Measurements from ENCODE around the gene NUTM2F.

The NUTM2F gene

GRCh38 chr9:94298949-94299599 lies 29.4 kb downstream of the NUTM2F start:
- DNase-seq (ENCODE audit: low spot score) = no peak
- in situ Hi-C loops (cut with MboI; ENCODE audit: low sequenced_read_pairs, unreplicated experiment) = no loop called here
- no peak for TF ChIP-seq CTCF (IDR thresholded peaks at IDR 0.05; ENCODE audit: borderline replicate concordance, control extremely low read depth, extremely low read depth, insufficient read depth, missing control alignments)

GRCh38 chr9:94289691-94290090 lies 38.8 kb downstream of the NUTM2F start:
- in situ Hi-C loops (cut with MboI; ENCODE audit: low sequenced_read_pairs, unreplicated experiment) = no loop called here
- TF ChIP-seq CTCF (IDR thresholded peaks at IDR 0.05; ENCODE audit: borderline replicate concordance, control extremely low read depth, extremely low read depth, insufficient read depth, missing control alignments) = no peak
- DNase-seq (ENCODE audit: low spot score) = no peak

DNA sequence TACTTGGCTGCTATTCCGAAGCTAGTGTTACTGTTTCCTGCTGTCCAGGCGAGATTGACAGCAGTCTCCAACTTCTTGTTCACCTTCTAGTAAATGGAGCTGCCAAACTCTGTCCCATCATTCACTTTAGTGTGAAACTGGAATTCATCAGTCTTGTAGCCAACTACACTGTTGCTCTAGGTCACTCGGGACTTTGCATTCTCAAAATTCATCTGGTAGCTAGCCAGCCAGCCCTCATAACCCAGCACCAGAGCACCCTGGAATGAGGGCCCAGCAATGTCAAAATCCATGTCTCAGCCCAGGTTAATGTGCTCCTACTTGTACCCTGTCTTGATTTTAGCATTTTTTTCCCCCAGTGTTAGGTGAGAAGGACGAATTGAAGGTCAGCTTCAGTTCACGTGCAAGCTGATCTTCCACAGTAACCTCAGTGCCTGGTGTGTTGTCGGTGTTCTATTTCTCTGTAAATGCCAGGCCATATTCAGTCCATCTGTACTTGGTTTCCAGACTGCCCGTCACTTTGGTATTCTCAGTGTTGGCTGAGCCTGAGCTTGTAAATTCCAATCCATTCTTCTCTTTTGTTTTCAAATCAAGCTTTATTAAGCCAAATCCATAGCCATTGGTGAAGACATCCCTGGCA lies 40.4 kb downstream of the NUTM2F start:
- DNase-seq (ENCODE audit: low spot score) = no peak
- TF ChIP-seq CTCF (IDR thresholded peaks at IDR 0.05; ENCODE audit: borderline replicate concordance, control extremely low read depth, extremely low read depth, insufficient read depth, missing control alignments) = no peak
- in situ Hi-C loops (cut with MboI; ENCODE audit: low sequenced_read_pairs, unreplicated experiment) = no loop called here

DNA sequence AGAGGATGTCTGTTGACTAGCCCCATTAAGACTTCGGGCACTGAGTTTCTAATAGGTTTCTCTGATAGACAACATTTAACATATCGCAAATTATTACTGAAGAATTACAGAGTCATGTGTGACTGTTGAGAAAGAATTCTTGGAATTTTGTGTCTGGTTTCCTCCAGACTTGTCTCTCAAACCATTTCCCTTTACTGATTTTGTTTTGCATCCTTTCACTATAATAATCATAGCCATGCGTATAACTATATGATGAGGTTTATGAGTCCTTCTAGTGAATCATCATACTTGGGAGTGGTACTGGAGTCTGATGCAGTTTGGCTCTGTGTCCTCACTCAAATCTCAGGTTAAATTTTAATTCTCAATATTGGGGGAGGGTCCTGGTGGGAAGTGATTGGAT lies 42.3 kb downstream of the NUTM2F start:
- in situ Hi-C loops (cut with MboI; ENCODE audit: low sequenced_read_pairs, unreplicated experiment) = no loop called here
- DNase-seq (ENCODE audit: low spot score) = no peak
- TF ChIP-seq CTCF (IDR thresholded peaks at IDR 0.05; ENCODE audit: borderline replicate concordance, control extremely low read depth, extremely low read depth, insufficient read depth, missing control alignments) = no peak

GRCh38 chr9:94281101-94281500 lies 47.3 kb downstream of the NUTM2F start:
- no peak for DNase-seq (ENCODE audit: low spot score)
- no peak for TF ChIP-seq CTCF (IDR thresholded peaks at IDR 0.05; ENCODE audit: borderline replicate concordance, control extremely low read depth, extremely low read depth, insufficient read depth, missing control alignments)

DNA sequence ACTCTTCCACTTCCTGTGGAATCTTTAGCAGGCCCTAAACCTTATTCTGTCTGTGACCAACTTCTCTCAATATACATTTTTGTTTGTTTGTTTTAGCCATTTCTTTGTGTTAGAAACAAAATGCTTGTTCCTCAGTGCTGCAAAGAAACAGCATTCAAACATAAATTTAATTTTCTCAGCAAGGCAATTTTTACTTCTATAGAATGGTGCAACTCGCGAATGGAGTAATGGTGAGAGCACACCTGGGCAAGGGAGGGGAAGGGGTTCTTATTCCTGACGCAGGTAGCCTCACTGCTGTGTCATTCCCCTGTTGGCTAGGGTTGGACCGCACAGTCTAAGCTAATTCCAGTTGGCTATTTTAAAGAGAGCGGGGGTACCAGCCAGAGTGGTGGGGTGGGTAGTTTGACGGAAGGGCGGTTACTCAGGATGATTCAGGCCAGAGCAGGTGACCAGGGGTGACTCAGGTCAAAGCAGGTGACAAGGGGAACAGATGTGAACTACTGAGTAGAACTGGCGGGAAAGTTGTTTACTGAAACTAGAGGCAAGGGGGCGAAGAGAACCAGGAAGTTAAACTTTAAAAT lies 47.9 kb downstream of the NUTM2F start:
- no peak for DNase-seq (ENCODE audit: low spot score)
- TF ChIP-seq CTCF (IDR thresholded peaks at IDR 0.05; ENCODE audit: borderline replicate concordance, control extremely low read depth, extremely low read depth, insufficient read depth, missing control alignments) = no peak
- in situ Hi-C loops (cut with MboI; ENCODE audit: low sequenced_read_pairs, unreplicated experiment) = no loop called here

More at GRCh38 chr9:94281101-94281500, 47.3 kb downstream of the NUTM2F start:
- in situ Hi-C loops (cut with MboI; ENCODE audit: low sequenced_read_pairs, unreplicated experiment) = no loop called here
